HG02610 (cell line): Measurements from ENCODE around the gene VSX1.

ENCODE experiments used
- ATAC-seq: cut with Tn5 transposase; IDR thresholded peaks from one replicate; pipeline ENCODE4 v1.9.1; 2021; ENCODE audit warnings: mild to moderate bottlenecking, moderate library complexity; ENCODE audit not compliant: unreplicated experiment

VSX1 gene

DNA sequence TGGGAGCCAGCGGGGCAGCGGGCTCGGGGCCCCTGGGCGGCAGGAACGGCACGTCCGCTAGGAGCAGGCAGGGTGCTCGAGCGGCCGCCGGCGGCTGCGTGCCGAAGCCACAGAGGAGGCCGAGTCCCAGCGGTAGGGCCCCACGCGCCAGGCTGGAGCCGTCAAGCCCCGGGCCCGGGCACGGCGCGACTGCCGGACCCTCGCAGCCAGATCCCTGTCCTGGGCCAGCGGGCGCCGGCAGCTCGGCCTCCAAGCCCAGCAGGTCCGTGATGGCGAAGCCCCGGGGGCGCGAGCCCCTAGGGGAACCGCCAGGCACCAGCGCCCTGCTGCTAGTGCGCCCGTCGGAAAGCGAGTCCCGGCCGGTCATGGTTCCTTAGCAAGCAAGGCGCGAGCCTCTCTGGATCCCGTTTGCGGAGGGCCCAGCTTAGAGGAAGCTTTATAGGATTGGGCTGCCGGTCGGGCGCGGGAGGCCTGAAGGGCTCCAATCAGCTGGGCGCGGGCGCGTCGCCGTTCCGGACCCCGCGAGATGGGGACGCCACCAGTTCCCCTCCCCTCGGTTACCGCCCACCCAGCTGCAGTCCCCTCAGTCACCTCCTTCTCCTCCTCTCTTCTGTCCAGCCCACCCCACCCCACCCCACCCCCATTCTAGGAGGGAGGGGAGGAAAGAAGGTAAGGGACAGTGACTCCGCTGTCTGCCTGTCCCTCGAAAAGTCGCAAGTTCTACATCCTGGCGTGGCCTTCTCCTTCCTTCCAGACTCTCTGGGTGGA lies at the start of gene VSX1:
TSS of gene VSX1 (minus strand) at position 412 of the 768 bp plus-strand sequence. CDS start at position 367, 45 bp downstream.
- no peak for ATAC-seq

DNA sequence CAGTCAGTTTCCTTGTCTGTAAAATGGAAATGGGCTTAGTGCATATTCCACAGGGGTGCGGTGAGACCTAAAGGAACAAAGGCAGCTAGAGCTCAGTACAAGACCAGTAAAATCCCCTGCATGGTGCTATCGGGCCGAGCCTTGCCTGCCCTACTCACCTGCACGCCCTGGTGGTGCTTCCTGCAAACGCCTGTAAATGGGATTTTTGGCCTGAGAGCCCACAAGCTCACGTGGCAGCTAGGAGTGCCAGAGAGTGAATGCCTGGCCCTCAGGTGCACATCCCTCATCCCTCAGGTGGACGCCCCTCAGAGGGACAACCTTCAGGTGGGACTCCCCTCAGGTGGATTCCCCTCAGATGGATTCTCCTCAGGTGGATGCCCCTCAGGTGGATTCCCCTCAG lies 48.0 kb upstream of the VSX1 start:
- no peak for ATAC-seq

- ATAC-seq = no peak
These were observed 47.5 kb upstream of the VSX1 start for GRCh38 chr20:25129428-25129827.

DNA sequence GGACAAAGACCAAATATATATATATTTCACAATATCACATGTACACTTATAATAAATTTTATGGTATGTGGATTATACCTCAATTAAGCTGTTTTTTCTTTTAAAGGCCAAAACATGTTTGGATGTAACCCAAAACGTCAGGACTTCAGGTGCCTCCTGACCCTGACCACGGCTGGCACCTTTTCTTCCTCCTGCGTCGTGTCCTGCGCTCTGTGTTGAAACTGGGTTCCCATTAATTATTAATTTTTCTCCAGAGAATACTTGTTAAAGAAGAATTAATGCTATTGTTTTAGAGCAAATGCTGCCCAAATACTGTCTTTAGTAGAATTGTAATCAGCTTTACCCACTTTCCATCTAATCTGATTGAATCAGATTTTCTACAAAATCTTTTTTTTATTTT lies 46.7 kb upstream of the VSX1 start:
- no peak for ATAC-seq

DNA sequence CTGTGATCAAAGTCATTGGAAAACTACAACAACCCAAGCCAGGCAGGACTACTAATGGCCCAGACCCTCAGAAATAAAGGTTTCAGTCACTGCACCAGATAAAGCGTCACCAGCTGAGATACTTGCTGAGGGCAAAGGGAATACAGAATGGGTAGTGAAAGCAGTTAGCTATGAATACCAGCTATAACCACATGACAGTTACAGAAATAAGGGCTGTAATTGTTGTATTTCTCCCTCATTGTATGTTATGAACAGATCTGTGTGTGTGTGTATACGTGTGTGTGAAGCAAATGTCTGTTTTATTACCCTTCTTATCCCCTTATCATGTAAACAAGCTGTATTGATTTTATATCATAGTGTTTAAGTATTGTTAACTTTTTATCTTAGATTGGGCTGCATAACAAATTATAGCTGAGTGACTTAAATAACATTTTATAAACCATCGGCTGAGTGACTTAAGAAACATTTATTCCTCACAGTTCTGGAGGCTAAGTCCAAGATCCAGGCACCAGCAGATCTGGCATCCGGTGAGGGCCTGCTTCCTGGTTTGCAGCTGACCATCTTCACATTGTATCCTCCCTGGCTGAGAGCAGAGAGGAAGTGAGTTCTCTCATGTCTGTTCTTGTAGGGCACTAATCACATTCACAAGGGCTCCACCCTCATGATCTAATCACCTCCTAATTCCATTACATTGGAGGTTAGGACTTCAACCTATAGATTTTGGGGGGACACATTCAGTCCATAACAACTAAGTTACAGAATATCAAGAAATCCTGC lies 46.0 kb upstream of the VSX1 start:
- no peak for ATAC-seq

DNA sequence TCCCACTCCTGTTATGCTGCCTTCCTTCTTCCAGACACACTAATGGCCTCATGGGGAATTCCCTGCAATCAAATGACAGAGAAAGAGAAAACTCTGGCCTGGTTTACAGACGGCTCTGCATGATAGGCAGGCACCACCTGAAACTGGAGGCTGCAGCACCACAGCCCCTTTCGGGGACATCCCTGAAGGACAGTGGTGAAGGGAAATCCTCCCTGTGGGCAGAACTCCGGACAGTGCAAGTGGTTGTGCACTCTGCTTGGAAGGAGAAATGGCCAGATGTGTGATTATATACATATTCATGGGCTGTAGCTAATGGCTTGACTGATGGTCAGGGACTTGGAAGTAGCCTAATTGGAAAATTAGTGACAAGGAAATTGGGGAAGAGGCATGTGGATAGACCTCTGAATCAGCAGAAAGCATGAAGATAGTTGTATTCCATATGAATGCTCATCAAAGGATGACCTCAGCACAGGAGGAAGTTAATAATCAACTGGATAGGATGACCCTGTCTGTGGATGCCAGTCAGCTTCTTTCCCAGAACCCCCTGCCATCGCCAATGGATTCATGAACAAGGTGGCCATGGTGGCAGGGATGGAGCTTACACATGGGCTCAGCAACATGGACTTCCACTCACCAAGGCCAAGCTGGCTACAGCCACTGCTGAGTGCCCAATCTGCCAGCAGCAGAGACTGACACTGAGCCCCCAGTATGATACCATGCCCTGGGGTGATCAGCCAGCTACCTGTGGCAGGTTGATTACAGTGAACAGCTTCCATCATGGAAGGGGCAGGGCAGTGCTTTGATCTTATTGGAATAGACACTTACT lies 44.5 kb upstream of the VSX1 start:
- no peak for ATAC-seq

DNA sequence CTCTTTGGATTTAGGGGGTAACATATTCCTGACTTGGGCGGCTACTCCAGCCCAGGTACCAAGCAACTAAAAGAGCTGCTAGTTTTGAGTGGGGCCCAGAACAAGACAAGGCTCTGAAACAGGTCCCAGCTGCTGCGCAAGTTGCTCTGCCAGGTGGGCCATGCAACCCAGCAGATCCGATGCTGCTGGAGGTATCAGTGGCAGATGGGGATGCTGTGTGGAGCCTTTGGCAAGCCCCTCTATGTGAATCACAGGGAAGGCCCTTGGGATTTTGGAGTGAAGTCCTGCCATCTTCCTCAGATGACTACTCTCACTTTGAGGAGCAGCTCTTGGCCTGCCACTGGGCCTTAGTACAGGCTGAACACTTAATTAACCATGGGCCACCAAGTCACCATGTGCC lies 43.7 kb upstream of the VSX1 start:
- no peak for ATAC-seq

DNA sequence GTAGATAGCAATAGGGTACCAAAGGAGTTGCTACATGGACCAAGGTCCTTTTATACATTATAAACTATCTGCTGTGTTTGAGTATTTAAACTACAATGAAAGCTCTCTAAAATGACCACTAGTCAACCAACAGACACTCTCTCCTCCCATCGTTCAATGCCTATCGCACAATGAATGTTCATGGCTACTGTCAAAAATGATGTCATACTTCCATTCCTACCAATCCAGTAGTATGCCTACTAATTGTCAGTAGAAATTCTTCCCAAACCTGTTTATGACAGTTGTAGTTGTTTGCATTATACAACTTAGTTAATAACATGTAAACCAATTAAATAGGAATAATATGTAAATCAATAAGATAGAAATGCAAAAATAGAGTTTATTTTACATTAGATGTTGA lies 39.0 kb upstream of the VSX1 start:
- ATAC-seq = no peak

DNA sequence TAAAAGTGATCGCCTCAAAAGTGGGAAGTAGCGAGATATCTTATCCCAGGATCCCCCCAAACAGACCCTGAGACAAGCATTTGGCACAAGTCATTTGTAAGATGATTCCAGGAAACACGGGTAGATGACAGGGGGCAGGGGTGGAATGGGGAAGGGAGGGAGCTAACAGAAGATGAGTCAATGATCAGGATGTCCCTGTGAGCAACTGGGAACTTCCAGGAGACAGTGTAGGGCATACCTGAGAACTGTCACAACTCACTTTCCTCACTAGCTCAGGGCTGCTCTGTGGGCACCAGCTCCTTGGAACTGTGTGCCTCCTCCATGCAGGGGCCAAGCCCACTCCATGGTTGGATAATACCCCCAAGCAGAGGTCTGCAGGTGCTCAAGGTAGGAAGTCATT lies 38.5 kb upstream of the VSX1 start:
- ATAC-seq = no peak

DNA sequence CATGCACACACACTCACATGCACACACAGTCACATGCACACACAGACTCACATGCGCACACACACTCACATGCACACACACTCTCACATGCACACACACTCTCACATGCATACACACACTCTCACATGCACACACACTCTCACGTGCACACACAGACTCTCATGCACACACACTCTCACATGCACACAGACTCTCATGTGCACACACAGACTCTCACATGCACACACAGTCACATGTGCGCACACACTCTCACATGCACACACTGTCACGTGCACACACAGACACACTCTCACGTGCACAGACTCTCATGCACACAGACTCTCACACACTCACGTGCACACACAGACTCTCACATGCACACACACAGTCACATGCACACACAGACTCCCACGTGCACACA lies 36.6 kb upstream of the VSX1 start:
- ATAC-seq = no peak

- no peak for ATAC-seq
These were observed 36.0 kb upstream of the VSX1 start for GRCh38 chr20:25117990-25118389.

DNA sequence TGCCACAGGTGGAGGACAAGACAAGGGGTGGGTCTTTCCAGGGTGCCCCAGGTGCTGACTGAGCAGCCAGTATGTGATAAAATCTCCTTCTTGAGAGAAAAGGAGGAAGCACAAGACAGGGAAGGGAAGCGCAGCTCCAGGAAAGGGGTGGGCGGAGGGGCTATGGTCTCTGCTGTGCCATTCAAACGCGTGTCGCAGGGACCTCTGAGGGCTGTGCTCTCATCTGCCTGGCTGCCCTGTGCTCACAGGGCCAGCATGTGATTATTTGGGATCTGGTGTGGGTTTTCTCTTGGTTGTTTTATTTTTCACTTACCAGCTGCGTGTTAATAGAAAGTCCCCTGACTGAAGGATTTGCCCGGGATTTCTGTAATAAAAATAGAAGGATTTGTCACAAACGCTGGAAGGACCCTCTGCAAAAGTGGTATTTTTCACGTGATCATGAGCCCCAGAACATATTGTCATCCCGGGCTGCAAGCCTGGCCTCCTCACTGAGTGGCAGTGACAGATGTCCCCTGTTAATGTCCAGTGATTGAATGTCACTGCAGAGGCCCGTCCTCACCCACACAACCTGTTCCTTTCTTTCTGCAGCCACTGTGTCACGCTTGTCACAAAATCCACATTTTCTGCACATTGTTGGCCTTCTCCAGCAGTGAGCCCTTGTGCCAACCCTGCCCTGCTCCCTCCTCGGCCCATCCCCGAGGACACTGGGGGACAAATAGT lies 35.0 kb upstream of the VSX1 start:
- ATAC-seq = no peak

DNA sequence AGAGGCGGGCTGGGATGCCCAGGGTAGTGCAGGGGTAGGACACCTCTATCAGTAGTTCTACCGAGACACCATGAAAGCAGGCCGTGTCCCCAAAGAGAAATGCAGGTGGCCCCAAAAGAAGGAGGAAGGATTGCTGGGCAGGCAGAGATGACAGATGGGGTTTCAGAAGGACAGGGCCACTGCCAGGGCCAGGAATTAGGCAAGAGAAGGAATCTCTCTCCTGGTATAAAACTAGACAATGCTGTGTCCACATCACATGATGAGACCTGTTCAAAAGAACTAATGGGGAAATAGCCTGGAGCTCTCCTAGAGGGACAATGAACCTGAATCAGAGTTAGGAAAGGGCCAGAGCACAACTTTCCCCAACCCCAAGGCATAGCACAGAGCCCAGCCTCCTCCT lies 21.6 kb upstream of the VSX1 start:
- no peak for ATAC-seq

DNA sequence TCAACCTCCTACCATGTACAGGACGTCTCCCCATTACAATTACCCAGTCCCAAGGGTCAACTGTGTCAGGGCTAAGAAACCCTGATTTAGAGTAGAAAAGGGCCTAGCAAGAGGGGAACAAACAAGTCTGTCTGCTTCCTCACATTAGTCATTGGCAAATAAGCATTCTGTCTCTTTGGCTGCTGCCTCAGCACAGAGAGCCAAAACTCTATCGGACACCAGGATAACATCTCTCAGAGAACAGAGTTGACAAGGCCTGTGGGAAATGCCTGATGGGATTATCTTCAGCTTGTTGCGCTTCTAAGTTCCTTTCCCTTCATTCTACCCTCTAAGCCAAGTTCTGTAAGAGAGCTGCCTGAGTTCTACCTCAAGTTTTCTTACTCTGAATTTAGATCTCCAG lies 19.0 kb upstream of the VSX1 start:
- ATAC-seq = no peak

GRCh38 chr20:25099601-25100140 lies 17.7 kb upstream of the VSX1 start:
- no peak for ATAC-seq

DNA sequence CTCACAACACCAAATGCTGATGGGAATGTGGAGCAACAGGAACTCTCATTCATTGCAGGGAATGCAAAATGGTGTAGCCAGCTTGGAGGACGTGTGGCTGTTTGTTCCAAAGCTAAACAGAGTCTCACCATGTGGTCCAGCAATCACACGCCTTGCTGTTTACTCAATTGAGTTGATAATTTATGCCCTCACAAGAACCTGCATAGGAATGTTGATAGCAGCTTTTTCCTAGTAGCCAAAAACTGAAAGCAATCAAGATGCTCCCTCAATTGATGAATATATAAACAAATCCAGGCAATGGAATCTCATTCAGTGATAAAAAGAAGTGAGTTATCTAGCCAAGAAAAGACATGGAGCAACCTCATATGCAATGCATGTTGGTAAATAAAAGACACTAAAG lies 15.6 kb upstream of the VSX1 start:
- ATAC-seq = no peak

GRCh38 chr20:25090492-25091429 lies 8.8 kb upstream of the VSX1 start:
- peak; percentile 77 for ATAC-seq

GRCh38 chr20:25089662-25090061 lies 7.7 kb upstream of the VSX1 start:
- ATAC-seq = no peak

- no peak for ATAC-seq
These were observed 7.2 kb upstream of the VSX1 start for GRCh38 chr20:25089096-25089495.

- no peak for ATAC-seq
These were observed 6.3 kb upstream of the VSX1 start for GRCh38 chr20:25088267-25088666.
